Stimulated activated CD4-positive, alpha-beta T cell treated with anti-CD3 and anti-CD28 coated beads, Interleukin-2, amount 100 ng/mL, for 24 hours (primary cell): ENCODE results near the gene NXPE2.

Experiments
- DNase-seq, 2 donors: peaks; one replicate each; pipeline ENCODE4 v3.0.0-alpha.2; 2020

The NXPE2 gene

DNA sequence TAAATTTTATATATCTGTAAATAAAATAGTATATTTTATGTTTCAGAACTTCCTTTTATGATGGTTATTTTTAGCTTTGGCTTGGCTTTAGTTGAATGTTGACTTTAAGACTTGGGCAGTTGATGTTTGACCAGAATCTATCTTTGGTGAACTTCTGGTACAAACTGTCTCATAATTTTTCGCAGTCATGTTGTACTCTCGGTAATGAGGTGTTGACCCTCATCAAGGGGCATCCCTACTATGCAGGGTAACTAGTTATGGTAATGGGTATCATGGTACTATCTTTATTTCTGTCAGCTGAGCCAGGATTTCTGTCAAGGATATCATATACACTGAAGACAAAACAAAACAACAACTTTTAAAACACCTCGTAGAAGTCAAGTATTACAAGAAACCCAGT, 67.7 kb downstream of the NXPE2 start:
- DNase-seq: no peak
